GM15510 (cell line): ENCODE data around the gene SGSH.

ENCODE experiments used
- POLR2A ChIP-seq: IDR thresholded peaks from 3 replicates; pipeline ENCODE4 v1.6.1; 2011; ENCODE audit warnings: borderline replicate concordance; ENCODE audit not compliant: insufficient read length; ENCODE audit errors: extremely low read depth

The SGSH gene

GRCh38 chr17:80220054-80220735, at the start of gene SGSH, which contains the start of gene SLC26A11:
TSS of gene SGSH (minus strand) at chr17:80220333. CDS start at chr17:80220313, 20 bp downstream.
TSS of gene SLC26A11 (plus strand) at chr17:80220427. CDS start at chr17:80221561, 1,134 bp downstream.
- TF ChIP-seq POLR2A = peak; percentile 52

GRCh38 chr17:80269405-80269807, 49.3 kb upstream of the SGSH start:
- TF ChIP-seq POLR2A = no peak

- TF ChIP-seq POLR2A = no peak
Measured at GRCh38 chr17:80268427-80268826, 48.3 kb upstream of the SGSH start.

GRCh38 chr17:80267391-80267790, 47.3 kb upstream of the SGSH start:
- TF ChIP-seq POLR2A = no peak

- no peak for TF ChIP-seq POLR2A
Measured at GRCh38 chr17:80265205-80266068, 45.3 kb upstream of the SGSH start.

- no peak for TF ChIP-seq POLR2A
Measured at GRCh38 chr17:80264205-80265075, 44.3 kb upstream of the SGSH start.

- TF ChIP-seq POLR2A = peak; percentile 98
Measured at GRCh38 chr17:80263253-80264204, 43.4 kb upstream of the SGSH start.

GRCh38 chr17:80262775-80263244, 42.7 kb upstream of the SGSH start:
- no peak for TF ChIP-seq POLR2A

- TF ChIP-seq POLR2A = no peak
Measured at GRCh38 chr17:80262291-80262690, 42.2 kb upstream of the SGSH start.

- TF ChIP-seq POLR2A = no peak
Measured at GRCh38 chr17:80261895-80262279, 41.8 kb upstream of the SGSH start.

GRCh38 chr17:80261159-80261894, 41.2 kb upstream of the SGSH start:
- no peak for TF ChIP-seq POLR2A

GRCh38 chr17:80260791-80261158, 40.6 kb upstream of the SGSH start, which contains the start of gene RNF213:
TSS of gene RNF213 (plus strand) at chr17:80260852. CDS start at chr17:80263682, 2,830 bp downstream.
- peak; percentile 80 for TF ChIP-seq POLR2A

GRCh38 chr17:80260069-80260535, 40.0 kb upstream of the SGSH start:
- TF ChIP-seq POLR2A = peak; percentile 57
